Ishikawa (cell line): ENCODE data around the gene EMC8.

Experiments
- CEBPB ChIP-seq: IDR thresholded peaks from 2 replicates; pipeline ENCODE4 v1.6.1; 2012
- CREB1 ChIP-seq: IDR thresholded peaks from 2 replicates; pipeline ENCODE4 v1.6.1; 2012; ENCODE audit warnings: low read depth
- EGR1 ChIP-seq: IDR thresholded peaks from 2 replicates; pipeline ENCODE4 v1.6.1; 2012
- EP300 ChIP-seq: IDR thresholded peaks from 2 replicates; pipeline ENCODE4 v1.6.1; 2012; ENCODE audit warnings: borderline replicate concordance
- RAD21 ChIP-seq: IDR thresholded peaks from 2 replicates; pipeline ENCODE4 v1.6.1; 2012; ENCODE audit warnings: low read depth
- TAF1 ChIP-seq: IDR thresholded peaks from 2 replicates; pipeline ENCODE4 v1.6.1; 2012; ENCODE audit warnings: low read depth, mild to moderate bottlenecking
- TCF12 ChIP-seq: IDR thresholded peaks from 2 replicates; pipeline ENCODE4 v1.6.1; 2012; ENCODE audit warnings: low read depth
- TEAD4 ChIP-seq: IDR thresholded peaks from 2 replicates; pipeline ENCODE4 v1.6.1; 2012
- YY1 ChIP-seq: IDR thresholded peaks from 2 replicates; pipeline ENCODE4 v1.6.1; 2012; ENCODE audit warnings: low read depth
- TF ChIP-seq, protein P1 (sequence below): IDR thresholded peaks from 2 replicates; pipeline ENCODE4 v1.6.1; 2012
- TF ChIP-seq, protein P2 (sequence below): IDR thresholded peaks from 2 replicates; pipeline ENCODE4 v1.6.1; 2012; ENCODE audit warnings: low read depth, mild to moderate bottlenecking

DNA sequence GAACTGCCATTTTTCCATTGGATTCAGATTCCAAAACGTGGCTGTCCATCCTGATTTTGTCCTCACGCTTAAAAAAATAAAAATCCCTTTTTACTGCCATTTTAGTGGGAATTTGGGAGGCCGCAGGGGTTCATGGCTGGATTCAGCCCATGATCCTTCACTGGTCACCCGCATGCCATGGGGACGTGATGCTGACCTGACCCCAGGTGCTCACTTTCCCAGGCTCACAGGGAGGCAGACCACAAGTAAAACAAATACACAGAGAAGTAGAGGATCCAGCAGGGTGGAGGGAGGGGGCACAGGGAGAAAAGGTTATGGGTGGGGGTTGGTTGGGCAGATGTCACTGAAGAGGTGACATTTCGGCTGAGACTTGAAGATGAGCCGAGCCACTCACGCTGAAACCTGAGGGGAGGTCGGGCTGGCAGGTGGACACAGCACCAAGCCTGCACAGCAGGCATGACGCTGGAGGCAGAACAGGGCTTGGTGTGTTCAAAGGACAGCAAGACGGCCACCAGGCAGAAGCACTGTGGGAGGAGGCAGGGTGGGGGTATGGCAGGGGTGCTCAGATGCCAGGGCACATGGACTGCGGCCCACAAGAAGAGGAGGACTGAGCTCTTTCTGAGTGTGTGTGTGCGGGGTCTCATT is 10.9 kb upstream of the EMC8 start:
- TF ChIP-seq CREB1 (no peak), EGR1 (no peak), EP300 (no peak), TAF1 (no peak), YY1 (no peak), TCF12 (no peak), CEBPB (no peak), RAD21 (no peak), TEAD4 (no peak)
- TF ChIP-seq, protein P1, sequence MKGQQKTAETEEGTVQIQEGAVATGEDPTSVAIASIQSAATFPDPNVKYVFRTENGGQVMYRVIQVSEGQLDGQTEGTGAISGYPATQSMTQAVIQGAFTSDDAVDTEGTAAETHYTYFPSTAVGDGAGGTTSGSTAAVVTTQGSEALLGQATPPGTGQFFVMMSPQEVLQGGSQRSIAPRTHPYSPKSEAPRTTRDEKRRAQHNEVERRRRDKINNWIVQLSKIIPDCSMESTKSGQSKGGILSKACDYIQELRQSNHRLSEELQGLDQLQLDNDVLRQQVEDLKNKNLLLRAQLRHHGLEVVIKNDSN = no peak
- TF ChIP-seq, protein P2, sequence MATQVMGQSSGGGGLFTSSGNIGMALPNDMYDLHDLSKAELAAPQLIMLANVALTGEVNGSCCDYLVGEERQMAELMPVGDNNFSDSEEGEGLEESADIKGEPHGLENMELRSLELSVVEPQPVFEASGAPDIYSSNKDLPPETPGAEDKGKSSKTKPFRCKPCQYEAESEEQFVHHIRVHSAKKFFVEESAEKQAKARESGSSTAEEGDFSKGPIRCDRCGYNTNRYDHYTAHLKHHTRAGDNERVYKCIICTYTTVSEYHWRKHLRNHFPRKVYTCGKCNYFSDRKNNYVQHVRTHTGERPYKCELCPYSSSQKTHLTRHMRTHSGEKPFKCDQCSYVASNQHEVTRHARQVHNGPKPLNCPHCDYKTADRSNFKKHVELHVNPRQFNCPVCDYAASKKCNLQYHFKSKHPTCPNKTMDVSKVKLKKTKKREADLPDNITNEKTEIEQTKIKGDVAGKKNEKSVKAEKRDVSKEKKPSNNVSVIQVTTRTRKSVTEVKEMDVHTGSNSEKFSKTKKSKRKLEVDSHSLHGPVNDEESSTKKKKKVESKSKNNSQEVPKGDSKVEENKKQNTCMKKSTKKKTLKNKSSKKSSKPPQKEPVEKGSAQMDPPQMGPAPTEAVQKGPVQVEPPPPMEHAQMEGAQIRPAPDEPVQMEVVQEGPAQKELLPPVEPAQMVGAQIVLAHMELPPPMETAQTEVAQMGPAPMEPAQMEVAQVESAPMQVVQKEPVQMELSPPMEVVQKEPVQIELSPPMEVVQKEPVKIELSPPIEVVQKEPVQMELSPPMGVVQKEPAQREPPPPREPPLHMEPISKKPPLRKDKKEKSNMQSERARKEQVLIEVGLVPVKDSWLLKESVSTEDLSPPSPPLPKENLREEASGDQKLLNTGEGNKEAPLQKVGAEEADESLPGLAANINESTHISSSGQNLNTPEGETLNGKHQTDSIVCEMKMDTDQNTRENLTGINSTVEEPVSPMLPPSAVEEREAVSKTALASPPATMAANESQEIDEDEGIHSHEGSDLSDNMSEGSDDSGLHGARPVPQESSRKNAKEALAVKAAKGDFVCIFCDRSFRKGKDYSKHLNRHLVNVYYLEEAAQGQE = no peak
